A673 (cell line): ENCODE results near the gene PID1. TPM values are rescaled to one million over a fixed set of nuclear protein-coding genes. Genes with fewer than 3 reads are reported as not detected.

ENCODE experiments used
- BruUV-seq: library from RNA; stranded (reverse); fragments of 400-500 nt; replicated peaks from 2 replicates; lab custom pipeline; 2021; lab: Mats Ljungman, UMichigan
- CTCF ChIA-PET: fragments of 300-600 bp; sonication (Branson Sonifier 250); formaldehyde crosslinking; loops from one replicate; lab custom pipeline; 2022; ENCODE audit warnings: antibody characterized with exemption; lab: Charles Lee
- POLR2A ChIA-PET: fragments of 300-600 bp; sonication (Branson Sonifier 250); formaldehyde crosslinking; loops from one replicate; lab custom pipeline; 2022; ENCODE audit warnings: antibody characterized with exemption; ENCODE audit not compliant: low non-redundant PET; lab: Charles Lee
- DNase-seq: peaks from one replicate; pipeline ENCODE4 v3.0.0-alpha.2; 2015; ENCODE audit warnings: low spot score
- H3K27ac ChIP-seq: fragments of 200-600 bp; sonication (generic); 2 replicates; pipeline ENCODE4 v1.5.1; 2016; ENCODE audit warnings: mixed run types, low read depth, mild to moderate bottlenecking, mixed read lengths, antibody characterized with exemption, low read length; ENCODE audit not compliant: poor library complexity, severe bottlenecking
- H3K27me3 ChIP-seq: fragments of 200-600 bp; sonication (generic); replicated peaks from 2 replicates; pipeline ENCODE4 v1.6.1; 2017; ENCODE audit warnings: mixed run types, low read depth, mild to moderate bottlenecking, mixed read lengths, antibody characterized with exemption, low read length; ENCODE audit not compliant: insufficient read depth, poor library complexity
- H3K36me3 ChIP-seq: fragments of 200-600 bp; sonication (generic); 2 replicates; pipeline ENCODE4 v1.6.1; 2016; ENCODE audit warnings: mixed run types, mild to moderate bottlenecking, mixed read lengths, antibody characterized with exemption, low read length; ENCODE audit not compliant: insufficient read depth, poor library complexity, severe bottlenecking
- H3K4me1 ChIP-seq: fragments of 200-600 bp; sonication (generic); 2 replicates; pipeline ENCODE4 v1.6.1; 2017; ENCODE audit warnings: mixed run types, mild to moderate bottlenecking, mixed read lengths, antibody characterized with exemption, low read length; ENCODE audit not compliant: insufficient read depth, poor library complexity, severe bottlenecking
- H3K4me3 ChIP-seq: fragments of 200-600 bp; sonication (generic); 2 replicates; pipeline ENCODE4 v1.5.1; 2016; ENCODE audit warnings: low read depth, mixed run types, mild to moderate bottlenecking, mixed read lengths, low read length; ENCODE audit not compliant: poor library complexity, severe bottlenecking
- H3K9me3 ChIP-seq: fragments of 200-600 bp; sonication (generic); 2 replicates; pipeline ENCODE4 v1.6.1; 2016; ENCODE audit warnings: mixed run types, low read depth, mild to moderate bottlenecking, mixed read lengths, antibody characterized with exemption, low read length; ENCODE audit not compliant: poor library complexity, severe bottlenecking
- EZH2 ChIP-seq: fragments of 200-600 bp; sonication (generic); IDR thresholded peaks from 2 replicates; pipeline ENCODE4 v1.6.1; 2017; ENCODE audit warnings: borderline replicate concordance, low read depth, mild to moderate bottlenecking, mixed read lengths, antibody characterized with exemption, low read length; ENCODE audit not compliant: poor library complexity, severe bottlenecking
- intact Hi-C: fragments of 100-400 bp; cut with micrococcal nuclease; formaldehyde crosslinking; loops from one replicate; pipeline ENCODE4 v1.10.0; 2022; ENCODE audit not compliant: unreplicated experiment
- total RNA-seq: library from RNA; stranded (reverse); gene quantifications from 2 replicates; pipeline ENCODE4 v1.2.3, GENCODE V29; 2021
- TF ChIP-seq, protein P1 (sequence below): fragments of 300-800, 200-600 bp; sonication (generic); conservative IDR thresholded peaks from 2 replicates; pipeline ENCODE4 v1.5.1; 2017; ENCODE audit warnings: low read depth, mild to moderate bottlenecking, antibody characterized with exemption, low read length, moderate library complexity, mixed read lengths

The PID1 gene
- total RNA-seq, 1 experiment from 2014 or later = 1.5 TPM

GRCh38 chr2:229199267-229199666 lies 71.8 kb downstream of the PID1 start:
- CTCF ChIA-PET = no interaction called here
- DNase-seq = no peak
- intact Hi-C loops = no loop called here

DNA sequence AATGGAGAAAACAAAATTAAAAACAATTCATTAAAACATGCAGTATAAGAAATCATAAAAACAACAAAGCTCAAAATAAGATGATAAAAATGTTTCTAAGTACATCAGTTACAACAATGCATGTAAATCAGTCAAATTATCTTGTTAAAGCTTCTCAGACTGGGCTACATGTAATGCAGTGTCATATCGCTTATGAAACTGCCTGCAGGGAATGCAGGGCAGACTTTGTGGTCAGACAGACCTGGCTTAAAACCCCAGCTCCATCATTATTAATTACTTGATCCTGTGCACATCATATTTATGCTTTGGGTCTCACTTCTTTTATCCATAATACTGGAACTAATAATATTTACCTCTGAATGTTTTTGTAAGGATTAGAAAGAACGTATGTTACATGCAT lies 74.6 kb downstream of the PID1 start:
- no peak overlapping the region for H3K4me3 ChIP-seq
- H3K27ac ChIP-seq = no peak overlapping the region
- no TSS peak for BruUV-seq
- intact Hi-C loops = no loop called here
- TF ChIP-seq, protein P1, sequence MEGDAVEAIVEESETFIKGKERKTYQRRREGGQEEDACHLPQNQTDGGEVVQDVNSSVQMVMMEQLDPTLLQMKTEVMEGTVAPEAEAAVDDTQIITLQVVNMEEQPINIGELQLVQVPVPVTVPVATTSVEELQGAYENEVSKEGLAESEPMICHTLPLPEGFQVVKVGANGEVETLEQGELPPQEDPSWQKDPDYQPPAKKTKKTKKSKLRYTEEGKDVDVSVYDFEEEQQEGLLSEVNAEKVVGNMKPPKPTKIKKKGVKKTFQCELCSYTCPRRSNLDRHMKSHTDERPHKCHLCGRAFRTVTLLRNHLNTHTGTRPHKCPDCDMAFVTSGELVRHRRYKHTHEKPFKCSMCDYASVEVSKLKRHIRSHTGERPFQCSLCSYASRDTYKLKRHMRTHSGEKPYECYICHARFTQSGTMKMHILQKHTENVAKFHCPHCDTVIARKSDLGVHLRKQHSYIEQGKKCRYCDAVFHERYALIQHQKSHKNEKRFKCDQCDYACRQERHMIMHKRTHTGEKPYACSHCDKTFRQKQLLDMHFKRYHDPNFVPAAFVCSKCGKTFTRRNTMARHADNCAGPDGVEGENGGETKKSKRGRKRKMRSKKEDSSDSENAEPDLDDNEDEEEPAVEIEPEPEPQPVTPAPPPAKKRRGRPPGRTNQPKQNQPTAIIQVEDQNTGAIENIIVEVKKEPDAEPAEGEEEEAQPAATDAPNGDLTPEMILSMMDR = no peak
- no peak for TF ChIP-seq EZH2
- DNase-seq = no peak
- ChIA-PET CTCF (no interaction called here), POLR2A (no interaction called here)
- no peaks in the 10 kb centered on the region for H3K9me3 ChIP-seq
- no peaks in the 10 kb centered on the region for H3K27me3 ChIP-seq
- H3K36me3 ChIP-seq = no peaks in the 10 kb centered on the region
- H3K4me1 ChIP-seq = no peaks in the 10 kb centered on the region

More at GRCh38 chr2:229199267-229199666, 71.8 kb downstream of the PID1 start:
- POLR2A ChIA-PET = no interaction called here
- no peaks in the 10 kb centered on the region for H3K9me3 ChIP-seq
- peaks cover 3% of the 10 kb centered on the region for H3K4me1 ChIP-seq
- no peak overlapping the region for H3K4me3 ChIP-seq
- no peaks in the 10 kb centered on the region for H3K36me3 ChIP-seq
- BruUV-seq = no TSS peak
- TF ChIP-seq, protein P1 = no peak
- TF ChIP-seq EZH2 = no peak
- no peak overlapping the region for H3K27ac ChIP-seq
- H3K27me3 ChIP-seq = no peaks in the 10 kb centered on the region

GRCh38 chr2:229195346-229195947 lies 75.6 kb downstream of the PID1 start:
- H3K4me1 ChIP-seq = no peaks in the 10 kb centered on the region
- TF ChIP-seq, protein P1 = no peak
- no peak for TF ChIP-seq EZH2
- no peak overlapping the region for H3K27ac ChIP-seq
- DNase-seq = no peak
- BruUV-seq = no TSS peak
- POLR2A ChIA-PET = no interaction called here
- no peak overlapping the region for H3K4me3 ChIP-seq
- no peaks in the 10 kb centered on the region for H3K9me3 ChIP-seq
- no peaks in the 10 kb centered on the region for H3K27me3 ChIP-seq
- H3K36me3 ChIP-seq = no peaks in the 10 kb centered on the region
- CTCF ChIA-PET = no interaction called here
- intact Hi-C loops = no loop called here
